GM21423 (cell line): ENCODE data around the gene CYP2A13.
"Not testable (repeated sequence)": the region's sequence is repeated elsewhere in the genome, so short reads cannot be mapped to it uniquely, and the experiment has no call there.

Source experiments
- ATAC-seq: cut with Tn5 transposase; IDR thresholded peaks from one replicate; pipeline ENCODE4 v1.9.1; 2021; ENCODE audit warnings: mild to moderate bottlenecking, moderate library complexity; ENCODE audit not compliant: unreplicated experiment

The CYP2A13 gene

DNA sequence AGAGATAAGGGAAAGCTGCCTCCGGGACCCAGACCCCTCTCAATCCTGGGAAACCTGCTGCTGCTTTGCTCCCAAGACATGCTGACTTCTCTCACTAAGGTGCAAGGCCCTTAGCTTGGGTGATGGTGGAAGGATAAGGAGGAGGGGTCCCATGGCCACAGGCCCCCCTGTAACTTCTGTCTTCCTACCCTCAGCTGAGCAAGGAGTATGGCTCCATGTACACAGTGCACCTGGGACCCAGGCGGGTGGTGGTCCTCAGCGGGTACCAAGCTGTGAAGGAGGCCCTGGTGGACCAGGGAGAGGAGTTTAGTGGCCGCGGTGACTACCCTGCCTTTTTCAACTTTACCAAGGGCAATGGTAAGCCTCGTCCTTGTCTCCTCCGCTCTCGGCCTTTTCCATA, 28.0 kb downstream of the CYP2A13 start:
- ATAC-seq = no peak

DNA sequence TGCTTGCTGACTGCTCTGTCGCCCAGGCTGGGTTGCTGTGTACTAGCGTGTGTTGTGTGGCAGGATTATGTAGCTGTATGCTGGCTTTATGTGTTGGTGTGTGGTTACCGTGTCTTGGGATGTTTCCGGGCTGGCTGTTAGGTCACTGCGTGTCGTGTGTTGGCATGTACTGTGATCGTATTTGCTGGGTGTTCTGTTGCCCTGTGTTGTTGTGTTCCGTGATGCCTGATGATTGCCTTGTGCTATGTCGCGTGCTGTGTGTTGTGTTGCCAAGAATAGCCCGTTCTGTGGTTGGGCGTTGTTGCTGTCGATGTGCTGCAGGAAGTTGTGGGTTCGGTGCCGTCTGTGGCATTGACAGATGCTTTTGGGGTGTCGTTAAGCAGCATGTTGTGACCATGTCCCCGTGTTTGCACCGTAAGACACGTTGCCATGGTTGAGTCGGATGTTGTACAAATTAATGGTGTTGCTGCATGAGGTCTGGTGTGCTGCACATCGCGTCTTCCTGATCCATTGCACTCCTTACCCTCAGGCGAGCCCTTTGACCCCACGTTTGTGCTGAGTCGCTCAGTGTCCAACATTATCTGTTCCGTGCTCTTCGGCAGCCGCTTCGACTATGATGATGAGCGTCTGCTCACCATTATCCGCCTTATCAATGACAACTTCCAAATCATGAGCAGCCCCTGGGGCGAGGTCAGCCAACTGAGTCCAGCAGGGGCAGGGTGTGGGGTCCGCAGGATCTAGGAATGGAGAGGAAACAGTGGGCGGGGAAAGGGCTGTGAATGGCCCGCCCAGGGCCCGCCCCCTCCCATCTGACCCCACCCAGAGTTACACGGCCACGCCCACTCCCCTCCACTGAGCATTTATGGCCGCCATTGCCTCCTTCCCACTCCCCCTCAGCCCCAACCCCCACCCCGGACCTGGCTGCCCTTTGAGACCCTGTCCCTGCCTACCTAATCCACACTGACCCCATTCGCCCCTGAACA, 33.0 kb downstream of the CYP2A13 start:
- not testable (repeated sequence) for ATAC-seq

DNA sequence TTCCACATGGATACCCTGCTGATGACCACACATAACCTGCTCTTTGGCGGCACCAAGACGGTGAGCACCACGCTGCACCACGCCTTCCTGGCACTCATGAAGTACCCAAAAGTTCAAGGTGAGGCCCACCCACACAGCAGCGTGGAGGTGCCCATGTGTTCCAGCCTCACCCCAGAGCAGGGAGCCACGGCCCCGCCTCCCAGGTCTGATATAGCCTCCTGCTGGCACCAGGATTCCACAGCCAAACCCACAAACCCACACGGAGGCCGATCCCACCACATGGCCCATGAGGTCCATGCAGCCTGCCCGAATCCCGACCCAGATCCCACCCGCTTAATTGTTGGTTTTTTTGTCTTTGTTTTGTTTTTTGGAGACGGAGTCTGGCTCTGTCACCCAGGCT, 34.6 kb downstream of the CYP2A13 start:
- ATAC-seq = not testable (repeated sequence)

DNA sequence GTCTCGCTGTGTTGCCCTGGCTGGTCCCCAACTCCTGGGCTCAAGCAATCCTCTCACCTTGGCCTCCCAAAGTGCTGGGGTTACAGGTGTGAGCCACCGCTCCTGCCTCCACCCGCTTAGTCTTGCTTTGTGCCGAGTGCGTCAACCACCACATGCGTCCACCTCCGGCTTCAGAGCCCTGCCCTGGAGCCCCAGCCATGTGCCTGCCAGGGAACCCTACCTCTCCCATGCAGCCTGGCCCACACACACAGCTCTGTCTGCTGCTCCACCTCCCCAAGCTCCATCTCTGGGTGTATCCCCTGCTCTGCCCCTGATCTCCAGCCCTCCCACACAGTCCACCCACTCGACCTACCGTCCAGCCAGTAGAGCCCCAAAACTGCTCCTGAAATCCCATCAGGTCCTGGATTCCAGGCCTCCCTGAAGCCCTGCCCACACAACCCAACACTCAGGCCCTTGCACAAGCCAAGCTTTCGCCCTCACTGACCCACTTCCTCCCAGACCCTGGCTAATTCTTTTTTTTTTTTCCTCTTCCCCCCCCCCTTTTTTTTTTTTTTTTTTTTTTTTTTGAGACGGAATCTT, 35.6 kb downstream of the CYP2A13 start:
- ATAC-seq = no peak

DNA sequence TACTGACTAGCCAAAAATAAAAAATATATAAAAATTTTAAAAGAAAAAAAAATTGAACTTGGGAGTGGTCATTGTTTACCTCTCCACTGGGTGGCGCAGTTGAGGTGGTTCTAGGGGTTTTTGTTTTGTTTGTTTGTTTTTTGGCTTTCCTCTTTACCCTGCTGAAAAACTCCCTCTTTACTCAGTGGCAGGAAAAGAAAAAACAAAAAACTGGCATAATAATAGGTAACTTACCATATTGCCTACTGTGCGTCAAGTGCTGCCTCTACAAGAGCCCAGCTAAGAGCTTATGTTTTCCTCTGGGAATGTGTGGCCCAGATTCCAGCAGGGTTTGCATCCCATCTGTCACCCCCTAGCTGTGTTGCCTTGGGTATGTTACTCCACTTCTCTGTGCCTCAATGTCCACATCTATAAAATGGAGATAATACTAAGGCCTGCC, 38.5 kb downstream of the CYP2A13 start:
- ATAC-seq = not testable (repeated sequence)

DNA sequence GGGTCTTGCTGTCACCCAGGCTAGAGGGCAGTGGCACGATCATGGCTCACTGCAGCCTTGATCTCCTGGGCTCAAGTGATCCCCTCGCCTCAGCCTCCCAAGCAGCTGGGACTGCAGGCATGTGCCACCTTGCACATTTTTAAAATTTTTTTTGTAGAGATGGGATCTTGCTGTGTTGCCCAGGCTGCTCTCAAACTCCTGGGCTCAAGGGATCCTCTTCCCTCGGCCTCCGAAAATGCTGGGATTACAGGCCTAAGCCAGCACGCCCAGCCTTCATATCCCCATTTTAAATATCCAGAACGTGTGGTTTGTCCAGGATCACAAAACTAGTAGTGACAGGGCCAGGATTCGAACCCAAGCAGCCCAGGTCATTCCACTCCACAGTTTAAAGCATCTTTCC, 39.1 kb downstream of the CYP2A13 start:
- ATAC-seq = not testable (repeated sequence)

DNA sequence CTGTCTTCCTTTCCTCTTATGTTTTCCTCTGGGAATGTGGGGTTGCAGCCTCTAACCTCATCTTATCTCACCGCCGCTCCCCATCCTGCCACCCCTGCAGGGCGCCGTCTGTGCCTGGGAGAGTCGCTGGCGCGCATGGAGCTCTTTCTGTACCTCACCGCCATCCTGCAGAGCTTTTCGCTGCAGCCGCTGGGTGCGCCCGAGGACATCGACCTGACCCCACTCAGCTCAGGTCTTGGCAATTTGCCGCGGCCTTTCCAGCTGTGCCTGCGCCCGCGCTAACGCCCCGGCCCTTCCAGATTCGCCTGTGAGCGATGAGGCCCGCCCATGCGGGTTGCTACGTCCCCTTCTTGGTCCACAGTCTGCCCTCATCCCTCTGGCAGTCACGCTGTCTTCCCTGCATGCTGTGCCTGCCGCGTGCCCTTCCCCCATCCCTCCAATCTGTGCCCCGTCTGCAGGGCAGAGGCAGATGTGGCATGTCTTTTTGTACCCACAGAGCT, 39.6 kb downstream of the CYP2A13 start:
- ATAC-seq = not testable (repeated sequence)

DNA sequence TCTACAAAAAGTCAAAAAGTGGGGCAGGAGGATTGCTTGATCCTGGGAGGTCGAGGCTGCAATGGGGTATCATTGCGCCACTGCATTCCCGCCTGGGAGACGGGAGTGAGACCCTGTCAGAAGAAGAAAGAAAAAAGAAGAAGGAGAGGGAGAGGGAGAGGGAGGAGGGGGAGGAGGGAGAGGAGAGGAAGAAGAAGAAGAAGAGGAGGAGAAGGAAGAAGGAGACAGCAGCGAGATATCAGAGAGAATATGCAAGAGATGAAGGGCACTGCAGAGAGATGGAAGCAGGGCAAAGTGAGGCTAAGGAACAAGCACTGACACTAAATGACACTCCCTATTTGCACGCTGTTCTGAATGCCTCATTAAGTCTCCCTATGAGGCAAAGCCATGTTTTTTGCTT, 40.4 kb downstream of the CYP2A13 start:
- ATAC-seq = no peak

DNA sequence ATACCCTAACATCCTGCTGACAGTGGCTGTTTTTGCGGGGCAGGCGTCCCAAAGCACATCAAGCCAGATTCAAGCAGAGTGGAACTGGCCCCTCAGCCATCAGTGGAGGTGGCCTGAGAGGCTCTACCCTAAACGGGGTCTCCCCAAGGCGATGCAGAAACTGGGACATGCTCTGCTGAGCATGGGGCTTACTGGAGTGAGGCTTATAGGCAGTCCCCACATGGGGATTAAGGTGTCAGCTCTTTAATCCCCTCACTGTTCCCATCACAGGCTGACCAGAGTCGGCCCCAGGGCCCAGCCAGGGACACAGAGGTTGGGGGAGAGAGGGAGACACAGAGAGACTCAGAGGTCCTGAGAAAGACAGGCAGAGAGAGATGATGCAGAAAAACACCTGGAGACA, 42.9 kb downstream of the CYP2A13 start:
- ATAC-seq = no peak

DNA sequence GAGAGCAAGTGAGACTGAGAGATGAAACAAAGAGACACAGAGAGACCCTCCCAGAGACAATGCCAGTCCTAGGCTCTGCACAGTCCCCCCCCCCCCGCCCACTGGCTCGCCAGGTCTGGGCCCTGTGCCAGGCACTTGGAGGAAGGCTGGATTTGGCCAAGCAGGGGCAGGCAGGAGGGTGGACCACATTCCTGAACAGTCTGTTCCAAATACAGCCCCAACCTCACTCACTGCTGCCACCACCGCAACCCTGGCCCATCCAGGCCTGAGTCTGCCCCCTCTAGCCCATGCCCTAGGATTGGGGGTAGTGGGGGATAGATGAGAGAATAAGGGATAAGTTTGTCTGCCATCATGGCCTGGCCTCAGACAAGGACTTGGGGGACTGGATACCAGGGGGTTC, 45.0 kb downstream of the CYP2A13 start:
- no peak for ATAC-seq

DNA sequence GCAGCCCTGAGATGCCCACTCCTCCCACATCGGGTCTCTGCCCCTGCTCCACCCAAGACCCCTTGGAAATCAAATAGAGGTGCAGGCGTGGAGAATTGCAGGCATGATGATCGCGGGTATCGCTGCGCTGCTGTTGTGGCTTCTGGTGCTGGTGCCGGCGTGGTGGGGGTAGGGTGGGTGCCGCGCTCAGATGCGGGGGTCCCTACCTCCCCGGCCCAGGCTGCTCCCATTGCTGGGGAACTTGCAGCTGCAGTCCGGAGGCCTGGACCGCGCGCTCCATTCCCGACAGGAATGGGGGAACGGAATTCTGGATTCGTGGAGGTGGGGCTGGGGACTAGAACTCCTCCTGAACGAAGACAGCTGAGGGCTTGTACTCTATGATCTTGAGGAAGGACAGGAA, 46.4 kb downstream of the CYP2A13 start:
- ATAC-seq = no peak

DNA sequence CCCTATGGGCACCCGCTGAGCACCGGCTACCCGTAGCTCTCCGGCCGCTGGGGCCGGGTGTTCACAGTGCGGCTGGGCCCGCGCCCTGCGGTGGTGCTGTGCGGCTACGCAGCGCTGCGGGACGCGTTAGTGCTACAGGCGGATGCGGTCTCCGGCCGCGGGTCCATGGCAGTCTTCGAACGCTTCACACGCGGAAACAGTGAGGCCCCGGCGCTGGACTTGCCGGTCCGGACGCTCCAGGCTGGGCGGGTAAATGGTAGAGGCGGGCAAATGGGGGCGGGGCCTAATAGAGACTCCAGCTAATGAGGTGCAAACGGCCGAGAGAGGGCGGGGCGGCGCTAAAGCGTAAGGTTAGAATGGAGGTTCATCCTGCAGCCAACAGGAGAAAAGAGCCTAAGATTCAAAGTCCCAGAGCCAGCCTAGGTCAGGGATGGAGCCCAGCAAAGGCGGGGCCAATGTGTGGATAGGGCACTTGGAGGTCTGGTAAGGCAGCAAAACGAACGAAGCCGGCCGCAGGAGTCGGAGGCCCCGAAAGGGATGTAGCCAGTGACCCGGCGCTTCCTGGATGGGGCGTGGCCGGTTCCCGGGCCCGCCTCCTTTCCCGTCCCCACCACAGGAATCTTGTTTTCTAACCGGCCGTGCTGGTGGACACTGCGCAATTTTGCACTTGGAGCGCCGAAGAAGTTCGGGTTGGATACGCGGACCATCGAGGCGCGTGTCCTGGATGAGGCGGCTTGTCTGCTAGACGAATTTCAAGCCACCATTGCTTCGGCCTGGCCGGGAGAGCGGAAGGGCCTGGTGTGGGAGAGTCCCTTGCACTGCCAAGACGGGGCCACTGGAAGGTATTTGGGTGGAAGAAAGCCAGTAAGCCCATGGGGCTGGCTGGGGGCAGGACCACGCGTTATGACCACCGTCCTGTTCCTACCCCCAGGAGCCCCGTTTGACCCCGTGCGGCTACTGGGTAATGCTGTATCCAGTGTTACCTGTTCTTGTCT, 47.4 kb downstream of the CYP2A13 start:
- ATAC-seq = not testable (repeated sequence)

DNA sequence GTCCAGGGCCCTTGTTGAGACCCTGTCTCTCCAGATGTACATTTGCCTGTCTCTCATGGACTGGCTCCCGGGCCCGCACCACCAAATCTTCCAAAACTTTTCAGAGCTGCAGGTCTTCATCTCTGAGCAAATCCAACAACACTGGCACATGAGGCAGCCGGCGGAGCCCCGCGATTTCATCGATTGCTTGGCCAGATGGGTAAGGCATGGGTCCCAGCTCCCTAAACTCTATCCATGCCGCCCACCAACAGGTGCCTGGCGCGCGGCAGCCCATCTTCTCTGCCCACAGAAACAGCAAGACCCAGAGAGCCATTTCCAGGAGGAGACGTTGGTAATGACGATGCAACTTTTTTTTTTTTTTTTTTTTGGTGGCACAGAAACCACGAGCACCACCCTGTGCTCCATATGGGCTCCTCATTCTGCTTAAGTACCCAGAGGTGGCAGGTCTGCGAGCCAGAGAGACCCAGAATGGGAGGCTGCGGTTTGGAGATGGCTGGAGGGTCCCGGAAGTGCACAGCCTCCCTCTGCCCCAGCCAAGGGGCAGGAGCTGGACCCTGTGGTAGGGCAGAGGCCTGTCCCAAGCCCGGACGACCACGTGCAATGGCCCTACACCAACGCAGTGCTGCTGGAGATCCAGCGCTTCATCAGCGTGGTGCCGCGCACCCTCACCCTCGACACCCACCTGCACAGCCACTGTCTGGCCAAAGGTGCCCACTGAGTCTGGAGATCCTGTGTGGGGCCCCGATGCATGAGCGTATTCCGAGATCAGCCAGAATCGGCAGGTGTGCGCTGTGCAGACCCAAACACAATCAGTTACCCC, 48.6 kb downstream of the CYP2A13 start:
- no peak for ATAC-seq

DNA sequence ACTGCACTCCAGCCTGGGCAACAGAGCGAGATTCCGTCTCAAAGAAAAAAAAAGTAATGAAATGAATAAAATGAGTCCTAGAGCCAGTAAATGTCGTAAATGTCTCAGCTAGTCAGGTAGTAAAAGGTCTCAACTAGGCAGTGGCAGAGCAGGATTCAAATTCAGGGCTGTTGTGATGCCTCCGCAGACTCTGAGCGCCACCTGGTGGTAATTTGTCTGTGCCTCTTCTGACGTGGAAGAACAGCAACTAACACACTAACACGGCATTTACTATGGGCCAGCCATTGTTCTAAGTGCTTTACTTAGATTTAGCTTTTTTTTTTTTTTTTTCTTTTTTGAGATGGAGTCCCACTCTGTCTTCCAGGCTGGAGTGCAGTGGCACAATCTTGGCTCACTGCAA, 56.2 kb downstream of the CYP2A13 start:
- no peak for ATAC-seq
